HG02610 (cell line): ENCODE results near the gene MPPED2.

Experiments
- ATAC-seq: cut with Tn5 transposase; IDR thresholded peaks from one replicate; pipeline ENCODE4 v1.9.1; 2021; ENCODE audit warnings: mild to moderate bottlenecking, moderate library complexity; ENCODE audit not compliant: unreplicated experiment

MPPED2 gene

DNA sequence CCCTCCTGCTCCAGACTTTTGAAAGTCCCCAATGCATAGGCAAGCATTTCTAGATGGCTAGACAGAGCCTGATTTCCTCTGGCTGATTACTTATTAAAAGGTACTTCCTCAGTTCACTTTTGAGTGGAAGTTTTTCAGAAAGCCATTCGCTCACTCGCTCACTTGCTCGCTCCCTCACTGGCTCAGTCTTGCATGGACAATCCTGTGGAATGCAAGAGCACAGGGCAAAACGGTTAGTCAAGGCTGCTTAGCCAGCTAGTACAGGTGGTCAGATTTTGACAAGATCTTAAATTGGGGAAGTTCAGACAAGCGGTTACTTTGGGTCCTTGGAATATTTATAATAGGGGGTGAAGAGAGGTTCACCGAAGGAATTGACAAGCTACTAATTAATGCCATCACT is 162.3 kb downstream of the MPPED2 start:
- ATAC-seq, result no peak

- no peak for ATAC-seq
These were observed 162.9 kb downstream of the MPPED2 start for GRCh38 chr11:30423279-30423648.

- ATAC-seq, result no peak
These were observed 163.5 kb downstream of the MPPED2 start for GRCh38 chr11:30422447-30423278.

DNA sequence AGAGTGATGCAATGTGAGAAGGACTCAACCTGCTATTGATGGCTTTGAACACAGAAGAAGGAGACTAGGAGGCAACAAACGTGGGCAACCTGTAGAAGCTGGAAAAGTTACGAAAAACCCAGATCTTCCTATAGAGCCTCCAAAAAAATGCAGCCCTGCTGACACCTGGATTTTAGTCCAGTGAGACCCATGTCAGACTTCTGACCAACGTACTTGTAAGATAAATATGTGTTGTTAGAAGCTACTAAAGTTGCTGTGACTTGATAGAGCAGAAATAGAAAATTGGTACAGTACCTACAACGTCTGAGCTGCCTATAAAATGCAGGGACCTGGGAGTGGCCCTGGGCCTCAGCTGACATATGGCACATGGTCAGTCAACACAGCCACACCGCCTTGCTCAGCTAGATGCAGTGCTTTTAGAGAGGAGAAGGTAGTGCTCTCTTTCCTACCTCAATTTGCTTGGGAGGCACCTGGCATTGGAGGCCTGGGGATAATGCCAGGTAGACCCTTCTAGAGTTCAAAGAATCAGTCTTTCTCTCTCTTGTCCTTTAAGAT is 165.8 kb downstream of the MPPED2 start:
- ATAC-seq, result no peak

- no peak for ATAC-seq
These were observed 171.3 kb downstream of the MPPED2 start for GRCh38 chr11:30414806-30415205.

GRCh38 chr11:30414244-30414643 is 171.9 kb downstream of the MPPED2 start:
- ATAC-seq, result no peak

DNA sequence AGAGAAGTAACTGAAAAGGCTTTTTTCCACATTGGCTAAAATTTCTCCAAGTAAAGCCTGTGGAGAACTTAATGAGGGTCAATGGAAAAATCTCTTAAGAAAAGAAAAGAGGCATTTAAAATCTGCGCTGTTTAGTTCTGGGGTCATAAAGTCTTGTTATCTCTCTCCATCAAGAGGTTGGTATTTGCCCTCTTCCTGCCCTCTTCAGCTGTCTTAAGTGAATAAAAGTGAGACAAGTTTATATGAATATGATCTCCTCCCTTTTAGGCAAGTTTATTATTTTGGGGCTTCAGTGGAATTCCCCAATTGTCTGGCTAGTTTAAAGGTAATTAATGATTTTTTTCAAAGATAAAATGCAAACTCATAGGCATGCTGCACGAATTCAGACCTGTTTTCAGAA is 173.6 kb downstream of the MPPED2 start:
- ATAC-seq, result no peak

- no peak for ATAC-seq
These were observed 174.8 kb downstream of the MPPED2 start for GRCh38 chr11:30411383-30411782.

- no peak for ATAC-seq
These were observed 179.0 kb downstream of the MPPED2 start for GRCh38 chr11:30406978-30407762.

- ATAC-seq, result no peak
These were observed 180.8 kb downstream of the MPPED2 start for GRCh38 chr11:30405385-30405784.

GRCh38 chr11:30404136-30404535 is 182.0 kb downstream of the MPPED2 start:
- ATAC-seq, result no peak

GRCh38 chr11:30395751-30396150 is 190.4 kb downstream of the MPPED2 start:
- ATAC-seq, result no peak

- ATAC-seq, result no peak
These were observed 193.1 kb downstream of the MPPED2 start for GRCh38 chr11:30393012-30393411.

DNA sequence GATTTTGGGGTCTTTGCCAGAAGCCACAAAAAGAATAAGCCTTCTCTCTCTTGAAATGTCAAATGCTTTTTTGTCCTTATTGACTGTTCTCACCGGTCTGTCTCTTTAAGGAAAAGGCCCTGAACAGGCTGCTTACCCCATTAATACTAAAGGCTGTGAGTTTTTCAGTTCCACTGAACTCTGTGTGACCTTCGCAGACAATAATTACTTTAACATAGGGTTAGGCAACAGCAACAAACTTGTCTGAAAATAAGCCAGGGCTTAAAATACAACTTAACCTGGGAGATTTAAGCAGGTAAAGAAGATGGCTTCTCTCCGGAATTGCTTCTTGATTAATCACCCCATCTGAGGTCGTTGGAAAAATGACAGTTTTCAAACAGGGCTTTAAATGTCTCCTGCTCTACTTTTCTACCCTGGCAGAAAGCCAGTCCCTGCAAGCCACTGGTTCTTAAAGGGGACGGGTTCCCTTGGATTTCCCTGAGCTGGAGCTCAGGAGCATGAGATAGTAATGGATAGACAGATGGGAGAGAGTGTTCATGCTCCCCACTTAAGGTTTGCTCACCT is 193.8 kb downstream of the MPPED2 start:
- no peak for ATAC-seq

- no peak for ATAC-seq
These were observed 197.2 kb downstream of the MPPED2 start for GRCh38 chr11:30388957-30389356.

DNA sequence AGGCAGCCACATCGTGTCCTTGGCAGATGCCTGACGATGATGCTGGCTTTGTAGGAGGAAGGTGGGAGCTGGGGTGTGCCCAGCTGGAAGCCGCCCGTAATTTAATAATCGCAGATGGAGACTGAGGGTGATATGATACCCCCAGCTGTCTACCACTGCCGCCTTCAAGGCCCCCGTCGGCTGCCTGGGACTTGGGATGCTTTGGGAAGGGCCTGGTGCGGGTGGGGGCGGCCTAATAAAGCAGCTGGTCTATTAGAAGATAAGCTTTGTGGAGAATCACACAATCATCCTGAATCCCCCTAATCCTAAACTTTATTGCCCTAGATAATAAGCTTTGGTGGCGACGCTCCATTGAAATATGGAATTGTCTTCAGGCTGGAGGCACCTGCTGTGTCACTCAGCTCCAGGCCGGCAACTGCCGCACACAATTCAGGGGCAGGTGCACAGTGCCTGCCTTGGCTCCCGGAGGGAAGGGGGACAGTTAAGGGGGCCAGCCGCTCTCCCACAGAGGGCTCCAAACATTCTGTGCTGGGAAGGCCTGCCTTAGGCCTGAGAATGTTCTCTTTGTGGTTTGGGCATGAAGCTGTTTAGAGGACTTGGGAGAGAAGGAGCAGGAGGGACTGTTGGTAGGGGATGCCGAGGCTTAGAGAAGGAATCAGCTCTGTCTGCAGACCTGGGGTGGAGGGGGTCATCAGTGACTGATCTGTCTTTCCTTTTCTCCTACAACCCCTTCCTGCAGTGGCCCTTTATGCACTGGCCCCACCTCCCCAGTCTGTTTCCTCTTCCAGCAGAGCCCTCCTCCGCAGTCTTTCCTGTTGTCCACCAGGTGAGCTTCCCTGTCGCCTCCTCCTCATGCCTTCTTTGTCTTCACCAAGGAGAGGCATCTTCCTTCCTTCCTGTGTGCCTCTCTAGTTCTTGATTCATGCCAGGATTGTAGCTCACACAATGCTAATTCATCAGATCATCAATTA is 198.0 kb downstream of the MPPED2 start:
- no peak for ATAC-seq

GRCh38 chr11:30381879-30382278 is 204.3 kb downstream of the MPPED2 start:
- ATAC-seq, result no peak

DNA sequence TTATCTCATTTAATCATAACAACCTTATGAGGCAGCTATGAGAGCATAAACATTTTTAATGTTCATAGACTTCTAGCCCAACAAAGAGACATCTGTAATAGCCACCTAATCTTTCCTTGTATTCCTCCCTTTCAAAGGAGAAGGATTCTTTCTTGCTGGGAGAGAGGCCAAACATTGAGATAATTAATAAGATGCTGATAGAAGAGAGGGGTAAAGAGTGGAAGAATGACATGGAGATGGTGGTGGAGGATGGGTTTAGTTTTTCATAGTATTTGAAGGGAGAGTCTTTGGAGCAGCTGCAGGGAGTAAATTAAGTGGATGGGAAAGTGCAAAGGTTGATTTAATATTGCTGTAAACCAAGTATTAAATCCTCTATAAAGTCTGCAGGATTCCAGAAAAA is 205.3 kb downstream of the MPPED2 start:
- no peak for ATAC-seq

DNA sequence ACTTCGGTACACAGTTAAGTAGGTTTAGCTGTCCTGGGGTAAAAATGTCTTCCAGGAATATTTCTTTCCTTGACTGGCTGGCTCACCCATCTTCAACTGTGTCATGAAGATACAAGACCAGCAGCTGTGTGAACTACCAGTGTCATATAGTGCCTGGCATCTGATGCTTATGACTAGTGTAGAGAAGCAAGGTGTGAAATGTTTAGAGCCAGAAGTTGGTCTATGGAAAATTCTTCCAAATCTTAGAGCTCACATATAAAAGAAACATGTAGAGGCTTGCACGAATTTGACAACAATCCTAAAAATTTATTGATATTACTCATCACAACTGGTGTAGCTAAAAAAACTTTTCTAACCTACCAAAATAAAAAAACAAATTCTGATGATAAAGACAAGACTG is 208.8 kb downstream of the MPPED2 start:
- ATAC-seq, result no peak

DNA sequence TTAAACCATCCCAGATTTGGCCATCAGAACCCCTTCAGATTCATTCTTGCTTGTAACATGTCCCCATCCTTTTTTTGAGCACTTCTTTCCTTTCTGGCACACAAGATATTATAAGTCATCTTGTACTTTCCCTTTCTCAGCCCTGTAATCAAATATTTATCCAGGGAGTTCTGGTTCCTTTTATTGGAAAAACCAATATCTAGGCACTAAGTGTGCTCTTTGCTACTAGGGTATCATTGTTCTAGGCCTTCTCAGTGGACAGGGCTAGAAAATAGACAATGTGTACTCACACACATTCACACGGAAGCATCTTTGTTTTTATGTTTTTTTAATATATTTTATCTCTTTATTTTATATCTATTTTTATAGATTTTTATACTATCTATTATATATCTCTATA is 216.0 kb downstream of the MPPED2 start:
- ATAC-seq, result no peak
